Loucy (cell line): ENCODE measurements around the gene RAC2.

ENCODE experiments used
- H2AFZ ChIP-seq: fragments of 200-600 bp; sonication (generic); 2 replicates; pipeline ENCODE4 v1.6.0; 2016; ENCODE audit warnings: antibody characterized with exemption, mild to moderate bottlenecking, low read length, moderate library complexity
- H3F3A ChIP-seq: fragments of 200-600 bp; 2 replicates; pipeline ENCODE4 v1.6.0; 2016; ENCODE audit warnings: antibody characterized with exemption, low read depth, mild to moderate bottlenecking
- H3K27me3 ChIP-seq: fragments of 200-600 bp; sonication (generic); 2 replicates; pipeline ENCODE4 v1.6.1; 2014; ENCODE audit warnings: low read length, mild to moderate bottlenecking; ENCODE audit not compliant: insufficient read depth, poor library complexity, severe bottlenecking
- H3K36me3 ChIP-seq: fragments of 200-600 bp; sonication (generic); 2 replicates; pipeline ENCODE4 v1.6.1; 2016; ENCODE audit warnings: low read length; ENCODE audit not compliant: insufficient read depth
- H3K4me1 ChIP-seq: fragments of 200-600 bp; sonication (generic); 2 replicates; pipeline ENCODE4 v1.5.1; 2014; ENCODE audit warnings: low read length, mild to moderate bottlenecking; ENCODE audit not compliant: insufficient read depth, poor library complexity, severe bottlenecking
- H3K4me2 ChIP-seq: fragments of 200-600 bp; sonication (generic); 2 replicates; pipeline ENCODE4 v1.6.0; 2014; ENCODE audit warnings: antibody characterized with exemption, low read length, low read depth, mild to moderate bottlenecking; ENCODE audit not compliant: poor library complexity, severe bottlenecking
- H3K4me3 ChIP-seq: fragments of 200-600 bp; sonication (generic); 2 replicates; pipeline ENCODE4 v1.5.1; 2014; ENCODE audit warnings: low read length, mild to moderate bottlenecking, mixed read lengths; ENCODE audit not compliant: poor library complexity, severe bottlenecking
- H3K79me2 ChIP-seq: fragments of 200-600 bp; sonication (generic); 2 replicates; pipeline ENCODE4 v1.6.1; 2014; ENCODE audit warnings: low read length; ENCODE audit not compliant: insufficient read depth
- H3K9ac ChIP-seq: fragments of 200-600 bp; sonication (generic); 2 replicates; pipeline ENCODE4 v1.6.0; 2014; ENCODE audit warnings: mild to moderate bottlenecking, low read depth, low read length, moderate library complexity; ENCODE audit not compliant: poor library complexity, severe bottlenecking
- H3K9me2 ChIP-seq: fragments of 200-600 bp; sonication (generic); replicated peaks from 2 replicates; pipeline ENCODE4 v1.6.1; 2016; ENCODE audit warnings: low read depth, low read length, mixed read lengths
- H3K9me3 ChIP-seq: fragments of 200-600 bp; sonication (generic); 2 replicates; pipeline ENCODE4 v1.6.1; 2014; ENCODE audit warnings: mild to moderate bottlenecking, antibody characterized with exemption, low read length, low read depth; ENCODE audit not compliant: insufficient read depth
- H4K20me1 ChIP-seq: fragments of 200-600 bp; sonication (generic); 2 replicates; pipeline ENCODE4 v1.6.0; 2014; ENCODE audit warnings: antibody characterized with exemption, low read length, mild to moderate bottlenecking; ENCODE audit not compliant: insufficient read depth, poor library complexity, severe bottlenecking
- CTCF ChIP-seq: fragments of 200-600 bp; sonication (generic); conservative IDR thresholded peaks from 2 replicates; pipeline ENCODE4 v1.5.1; 2014; ENCODE audit warnings: mild to moderate bottlenecking, antibody characterized with exemption, low read length
- EZH2phosphoT487 ChIP-seq: fragments of 200-600 bp; IDR thresholded peaks from 2 replicates; pipeline ENCODE4 v1.6.1; 2018; ENCODE audit warnings: antibody characterized with exemption, mild to moderate bottlenecking, moderate library complexity, borderline replicate concordance

The RAC2 gene

DNA sequence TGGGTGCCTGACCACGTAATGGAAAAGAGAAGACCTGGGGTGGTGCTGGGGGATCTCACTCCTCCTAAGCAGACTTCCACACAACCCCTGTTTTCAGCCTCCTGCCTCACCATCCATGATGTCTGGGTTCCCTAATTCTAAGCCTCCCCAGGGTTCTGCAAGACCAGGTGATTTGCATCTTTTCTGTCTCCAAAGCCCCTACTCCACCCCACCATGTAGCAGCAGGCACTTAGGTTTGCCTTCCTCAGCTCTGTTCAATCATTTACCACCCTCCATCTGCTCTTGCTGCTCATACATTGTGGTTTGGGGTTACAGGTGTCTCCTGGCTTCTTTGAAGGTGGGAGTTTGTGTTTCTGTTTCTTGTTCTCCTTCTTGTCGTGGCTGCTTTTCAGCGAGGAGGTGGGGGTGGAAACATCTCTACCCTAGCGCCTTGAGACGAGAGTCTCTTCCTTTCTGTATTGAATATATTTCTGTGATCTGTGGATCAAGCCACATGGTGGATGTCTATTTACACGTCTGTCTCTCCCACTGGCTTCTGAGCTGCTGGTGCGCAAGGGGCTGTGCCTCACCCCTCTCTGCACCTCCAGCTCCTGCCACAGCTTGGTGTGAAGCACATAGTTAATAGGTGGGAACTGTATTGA lies 25.2 kb downstream of the RAC2 start:
- no peaks in the 10 kb centered on the region for H3K9me2 ChIP-seq
- TF ChIP-seq EZH2phosphoT487: no peak
- no peak for TF ChIP-seq CTCF
- peaks cover 47% of the 10 kb centered on the region for H3K4me1 ChIP-seq
- peaks cover 3% of the 10 kb centered on the region for H4K20me1 ChIP-seq
- H3K4me2 ChIP-seq: peak overlapping the region; percentile 63
- 0 out of 2 replicates have a peak, but pooled peaks cover 2% of the 10 kb centered on the region for H3F3A ChIP-seq
- no peaks in the 10 kb centered on the region for H3K27me3 ChIP-seq
- H3K36me3 ChIP-seq: peaks cover 7% of the 10 kb centered on the region; the same call in 1 of the 2 replicates
- H3K79me2 ChIP-seq: no peaks in the 10 kb centered on the region
- H3K4me3 ChIP-seq: peak overlapping the region; percentile 39
- no peaks in the 10 kb centered on the region for H3K9me3 ChIP-seq
- H2AFZ ChIP-seq: no peak overlapping the region
- H3K9ac ChIP-seq: peak overlapping the region; percentile 44

GRCh38 chr22:37218399-37218770 lies 25.7 kb downstream of the RAC2 start:
- H3K9me2 ChIP-seq: no peaks in the 10 kb centered on the region
- peak overlapping the region; percentile 39 for H3K4me3 ChIP-seq
- H2AFZ ChIP-seq: no peak overlapping the region
- no peaks in the 10 kb centered on the region for H4K20me1 ChIP-seq
- H3K36me3 ChIP-seq: peaks cover 2% of the 10 kb centered on the region; the same call in 1 of the 2 replicates
- H3K27me3 ChIP-seq: no peaks in the 10 kb centered on the region
- H3K79me2 ChIP-seq: no peaks in the 10 kb centered on the region
- peaks cover 47% of the 10 kb centered on the region for H3K4me1 ChIP-seq
- no peaks in the 10 kb centered on the region for H3K9me3 ChIP-seq
- H3K4me2 ChIP-seq: peak overlapping the region; percentile 63
- H3F3A ChIP-seq: 0 out of 2 replicates have a peak, but pooled peaks cover 2% of the 10 kb centered on the region
- TF ChIP-seq CTCF (no peak), EZH2phosphoT487 (no peak)
- peak overlapping the region; percentile 44 for H3K9ac ChIP-seq

DNA sequence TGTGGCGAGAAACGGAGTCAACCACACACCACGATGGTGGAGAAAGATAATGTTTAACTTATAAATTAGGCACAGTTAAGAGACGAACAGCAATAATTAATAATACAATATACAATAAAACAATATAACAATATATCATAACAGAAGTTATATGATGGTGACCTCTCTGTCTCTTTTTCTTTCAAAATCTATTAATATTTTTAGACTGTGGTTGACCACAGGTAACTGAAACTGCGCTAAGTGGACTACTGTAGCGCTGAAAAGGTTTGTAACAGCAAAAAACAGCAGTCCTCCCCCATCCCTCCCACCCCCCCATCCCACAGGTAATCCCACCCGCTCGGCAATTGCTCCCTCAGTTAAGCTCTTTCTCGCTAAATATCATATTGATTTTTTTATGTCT lies 28.2 kb downstream of the RAC2 start:
- H3K4me3 ChIP-seq: no peak overlapping the region
- H3F3A ChIP-seq: no peaks in the 10 kb centered on the region
- no peaks in the 10 kb centered on the region for H3K36me3 ChIP-seq
- H3K27me3 ChIP-seq: no peaks in the 10 kb centered on the region
- no peak overlapping the region for H3K4me2 ChIP-seq
- no peaks in the 10 kb centered on the region for H3K79me2 ChIP-seq
- TF ChIP-seq CTCF (no peak), EZH2phosphoT487 (no peak)
- no peaks in the 10 kb centered on the region for H3K9me2 ChIP-seq
- H3K9me3 ChIP-seq: no peaks in the 10 kb centered on the region
- H2AFZ ChIP-seq: no peak overlapping the region
- no peaks in the 10 kb centered on the region for H4K20me1 ChIP-seq
- no peak overlapping the region for H3K9ac ChIP-seq
- H3K4me1 ChIP-seq: peaks cover 28% of the 10 kb centered on the region
